ENCODE measurements around the gene KRT79.

KRT79 gene

DNA sequence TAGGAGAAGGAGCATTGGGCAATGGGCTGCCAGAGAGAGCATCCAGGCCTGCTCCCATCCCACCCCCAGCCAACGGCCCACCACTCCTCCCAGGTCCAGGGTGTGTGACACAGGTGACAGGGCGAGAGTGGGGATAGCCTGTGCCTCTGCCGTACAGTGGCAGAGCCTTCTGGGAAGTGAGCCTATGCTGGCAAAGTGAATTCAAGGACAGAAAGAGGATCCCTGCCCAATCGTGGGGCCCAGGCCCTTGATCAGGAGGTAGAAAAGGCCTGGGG, 553 bp upstream of the KRT79 start:
- no peak for DNase-seq

DNA sequence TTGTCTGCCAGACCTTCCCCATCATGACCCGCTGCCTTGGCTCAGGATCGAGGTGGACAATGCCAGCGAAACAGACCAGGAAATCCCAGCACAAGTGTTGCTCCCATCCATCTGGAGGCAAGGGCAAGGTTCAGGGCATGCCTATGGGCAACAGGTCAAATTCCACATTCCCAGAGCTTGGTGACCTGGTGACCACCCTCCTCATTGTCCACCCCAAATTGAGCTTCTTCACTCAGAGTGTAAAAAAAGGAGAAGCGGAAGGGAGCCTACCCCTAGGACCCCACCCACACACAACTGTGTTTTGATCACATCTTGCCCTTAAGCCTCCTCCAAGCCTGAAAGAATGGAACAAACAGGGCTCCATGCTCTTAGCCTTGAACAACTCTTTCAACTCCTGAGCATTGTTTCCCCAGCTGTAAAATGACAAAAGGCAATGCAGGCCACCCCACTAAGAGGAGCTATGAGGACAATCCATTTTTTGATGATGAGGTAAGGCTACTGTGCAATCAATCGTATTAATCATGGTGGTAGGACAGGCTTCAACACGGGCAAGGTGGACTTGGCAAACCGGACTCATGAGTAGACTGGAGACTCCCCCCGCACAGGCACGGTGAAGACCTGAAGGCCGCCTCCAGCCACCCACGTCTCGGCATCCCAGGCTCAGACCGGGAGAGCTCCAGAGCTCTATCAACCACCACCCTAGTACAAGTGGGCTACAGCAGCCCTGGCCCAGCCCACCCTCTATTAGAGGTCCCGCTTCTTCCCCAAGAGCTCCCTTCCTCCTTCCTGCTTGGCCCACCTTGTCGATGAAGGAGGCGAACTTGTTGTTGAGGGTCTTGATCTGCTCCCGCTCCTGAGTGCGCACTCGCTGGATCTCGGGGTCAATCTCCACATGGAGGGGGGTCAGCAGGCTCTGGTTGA, 866 bp downstream of the KRT79 start:
- no peak for DNase-seq

- DNase-seq, result no peak
These were observed 1.7 kb downstream of the KRT79 start for GRCh38 chr12:52832451-52832850.

GRCh38 chr12:52831251-52831650, 2.9 kb downstream of the KRT79 start:
- DNase-seq, result no peak

GRCh38 chr12:52829986-52830770, 3.9 kb downstream of the KRT79 start:
- DNase-seq, result no peak

DNA sequence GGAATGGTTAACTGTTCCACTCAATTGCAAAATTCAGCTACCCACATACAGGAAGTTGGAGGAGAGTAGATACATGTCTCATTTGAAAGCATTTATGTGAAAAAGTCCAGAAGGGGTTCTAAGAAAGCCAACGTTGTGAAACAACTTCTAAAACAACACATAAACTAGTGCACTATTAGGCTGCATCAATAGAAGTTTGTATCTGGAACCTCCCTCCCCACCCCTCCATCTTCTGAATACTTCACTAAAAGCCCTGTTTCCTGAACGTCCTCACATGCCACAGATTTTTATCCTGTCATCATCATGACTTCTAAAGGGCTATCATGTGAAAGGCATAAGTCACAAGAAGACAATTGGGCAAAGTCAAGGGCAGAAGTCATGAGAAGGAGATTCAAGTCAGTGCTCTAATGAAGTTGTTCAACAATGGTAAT, 5.5 kb downstream of the KRT79 start:
- no peak for DNase-seq

- no peak for DNase-seq
These were observed 6.0 kb downstream of the KRT79 start for GRCh38 chr12:52828156-52828555.

DNA sequence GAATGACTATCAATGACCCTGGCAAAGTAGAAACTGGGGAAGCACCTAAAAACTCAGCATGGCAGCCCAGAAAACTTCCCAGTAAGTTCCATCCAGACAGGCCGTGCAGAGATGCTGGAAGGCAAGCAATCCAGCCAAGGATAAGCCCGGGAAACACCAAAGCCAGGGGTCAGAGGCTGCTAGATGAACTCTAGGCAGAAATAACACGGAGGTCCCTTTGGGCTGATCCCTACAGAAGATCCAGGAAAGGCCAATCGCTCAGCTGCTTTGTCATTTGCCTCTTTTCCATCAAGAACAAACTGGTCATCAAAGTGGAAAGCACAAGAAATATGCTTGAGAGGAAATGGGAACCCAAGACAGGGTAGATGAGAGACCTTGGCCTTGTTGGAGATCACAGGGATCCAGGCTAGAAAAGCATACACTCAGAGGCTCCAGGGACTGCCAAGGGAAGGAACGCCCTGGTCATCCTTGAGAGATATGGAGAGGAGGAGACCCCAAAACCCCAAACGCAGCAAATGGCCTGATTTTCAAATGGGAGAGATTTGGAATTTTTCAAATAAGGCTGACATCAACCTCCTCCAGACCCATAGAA, 6.5 kb downstream of the KRT79 start:
- DNase-seq, result no peak

GRCh38 chr12:52826611-52827498, 7.3 kb downstream of the KRT79 start:
- DNase-seq, result no peak

GRCh38 chr12:52825961-52826360, 8.2 kb downstream of the KRT79 start:
- no peak for DNase-seq

GRCh38 chr12:52824741-52825410, 9.2 kb downstream of the KRT79 start:
- DNase-seq, result no peak

GRCh38 chr12:52823761-52824450, 10.2 kb downstream of the KRT79 start:
- DNase-seq, result no peak

DNA sequence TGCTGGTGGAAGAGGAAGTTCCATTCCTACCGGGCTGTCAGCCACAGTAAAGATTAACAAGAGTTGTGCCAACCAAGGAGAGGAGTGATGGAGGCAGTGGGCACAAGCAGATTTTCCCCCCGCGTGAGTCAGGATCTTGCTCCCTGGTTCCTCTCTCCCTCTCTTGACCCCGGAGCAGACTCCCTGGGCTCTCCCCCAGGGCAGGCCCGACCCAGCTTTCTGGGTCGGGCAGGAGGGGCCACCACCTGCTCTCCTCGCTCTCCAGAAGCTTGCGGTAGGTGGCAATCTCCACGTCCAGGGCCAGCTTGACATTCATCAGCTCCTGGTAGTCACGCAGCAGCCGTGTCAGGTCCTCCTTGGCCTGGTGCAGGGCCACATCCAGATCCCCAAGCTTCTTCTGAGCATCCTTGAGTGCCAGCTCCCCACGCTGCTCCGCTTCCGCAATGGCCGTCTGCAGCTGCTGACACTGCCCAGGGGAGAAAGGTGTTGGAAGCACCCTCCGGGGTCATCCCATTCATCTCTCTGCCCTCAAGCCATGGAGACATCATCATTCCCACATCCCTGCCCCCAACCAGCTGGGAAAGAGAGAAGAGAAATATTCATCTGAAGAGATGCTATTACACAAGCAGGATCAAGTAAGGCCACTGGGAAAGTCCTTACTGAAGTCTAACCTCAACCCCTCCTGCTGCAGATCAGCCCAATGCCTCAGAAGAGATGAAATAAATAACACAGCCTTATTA, 11.2 kb downstream of the KRT79 start:
- no peak for DNase-seq

DNA sequence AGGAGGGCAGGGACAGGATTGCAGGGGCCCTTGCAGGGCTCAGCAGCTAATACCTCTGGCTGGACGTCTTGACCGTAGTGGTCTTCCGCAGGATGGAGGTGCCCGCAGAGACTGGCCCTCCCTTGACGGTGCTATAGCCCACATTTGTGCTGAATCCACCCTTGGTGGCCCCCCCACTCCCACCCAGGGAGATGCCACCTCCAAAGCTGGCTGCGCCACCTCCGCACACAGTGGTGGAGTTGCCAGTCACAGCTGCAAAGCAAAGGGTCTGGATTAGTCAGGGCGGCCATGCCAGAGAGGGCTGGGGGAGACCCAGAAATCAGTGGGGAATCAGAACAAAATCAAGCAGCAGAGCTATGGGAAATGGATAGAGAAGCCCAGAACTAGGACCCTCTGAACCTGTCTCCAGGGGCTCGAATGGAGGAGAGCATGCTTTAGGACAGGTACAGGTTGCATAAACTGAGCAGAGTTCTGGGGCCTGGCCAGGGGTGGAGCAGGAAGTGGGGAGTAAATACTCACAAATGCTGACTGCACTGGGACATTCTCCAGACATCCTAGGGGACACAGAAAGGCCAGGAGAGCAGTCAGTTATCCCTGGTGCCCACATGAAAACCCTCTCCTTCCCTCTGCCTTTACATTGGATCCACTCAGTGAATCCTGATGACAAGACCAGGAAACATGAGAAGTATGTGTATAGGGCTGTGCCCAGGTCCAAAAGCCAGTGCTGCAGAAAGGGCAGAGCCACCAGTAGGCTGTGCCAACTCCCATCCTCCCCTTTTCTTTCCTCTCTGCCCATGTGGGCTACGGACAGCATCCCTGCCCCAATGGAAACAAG, 12.1 kb downstream of the KRT79 start:
- DNase-seq, result no peak

DNA sequence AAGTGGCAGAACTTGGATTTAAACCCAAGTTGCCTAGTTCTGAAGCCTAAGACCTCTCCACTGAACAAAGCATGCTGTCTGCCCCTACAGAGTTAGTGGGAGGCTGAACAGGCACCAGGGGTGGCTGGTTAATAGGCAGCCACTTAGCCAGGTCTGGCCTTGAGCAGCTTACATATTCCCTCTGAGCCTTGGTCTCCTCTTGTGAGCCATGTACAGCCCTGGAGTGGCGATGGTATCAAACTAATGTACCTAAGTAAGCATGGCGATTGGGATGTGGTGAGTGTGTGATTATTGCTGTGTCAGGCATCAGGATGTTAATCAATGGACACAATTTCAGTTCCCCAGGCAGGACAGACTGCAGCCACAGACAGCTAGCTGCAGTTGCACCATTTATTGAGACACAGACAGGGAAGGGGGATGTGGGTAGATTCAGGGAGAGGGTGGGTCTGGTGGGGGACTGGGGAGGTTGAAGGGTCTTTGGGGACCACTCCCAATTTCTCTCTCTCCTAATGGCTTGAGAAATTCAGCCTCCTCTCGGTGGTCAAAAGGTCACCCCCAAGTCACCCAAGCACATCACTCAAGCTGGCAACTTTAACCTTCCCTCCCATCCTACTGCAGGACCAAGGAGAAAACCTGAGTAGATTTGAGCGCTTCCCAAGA, 12.9 kb downstream of the KRT79 start:
- no peak for DNase-seq

DNA sequence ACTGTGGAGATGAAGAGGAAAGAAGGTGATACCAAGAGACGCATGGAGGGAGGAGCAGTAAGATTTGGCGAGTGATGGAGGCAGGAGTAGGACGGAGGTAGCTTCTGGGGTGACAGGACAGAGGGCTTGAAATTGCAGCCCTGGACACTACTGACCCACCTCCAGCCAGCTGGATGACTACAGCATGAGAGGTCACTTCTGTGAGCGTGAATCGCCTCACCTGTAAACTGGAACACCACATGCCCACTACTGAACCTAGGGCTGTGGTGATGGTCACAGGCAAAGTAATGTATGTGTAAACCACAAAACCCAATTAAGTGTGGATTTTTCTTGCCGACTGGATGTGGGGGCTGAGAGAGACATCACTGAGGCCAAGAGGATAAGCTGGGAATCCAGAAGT, 13.6 kb downstream of the KRT79 start:
- no peak for DNase-seq

- DNase-seq, result no peak
These were observed 14.2 kb downstream of the KRT79 start for GRCh38 chr12:52819731-52820510.

- no peak for DNase-seq
These were observed 15.2 kb downstream of the KRT79 start for GRCh38 chr12:52818887-52819420.

Data from activated CD4-positive, alpha-beta T cell treated with anti-CD3 and anti-CD28 coated beads, Interleukin-2, amount 50 U/mL, for 1 hour (primary cell).